SH-SY5Y (cell line): ENCODE data around the gene WHRN.

Source experiments
- GATA2 ChIP-seq: IDR thresholded peaks from 2 replicates; pipeline ENCODE4 v1.6.1; 2011; ENCODE audit warnings: mild to moderate bottlenecking, low read depth, low read length
- GATA3 ChIP-seq: IDR thresholded peaks from 2 replicates; pipeline ENCODE4 v1.6.1; 2011; ENCODE audit warnings: low read depth, mild to moderate bottlenecking, low read length, moderate library complexity

- TF ChIP-seq GATA2 (no peak), GATA3 (no peak)
Measured at GRCh38 chr9:114433086-114433485, 72.2 kb downstream of the WHRN start.
